Measurements from ENCODE around the gene MORF4L1. TPM values are rescaled to one million over a fixed set of nuclear protein-coding genes. Genes with fewer than 3 reads are reported as not detected.
"Not testable (repeated sequence)": the region's sequence is repeated elsewhere in the genome, so short reads cannot be mapped to it uniquely, and the experiment has no call there.

Gene MORF4L1
- polyA plus RNA-seq, 1 donor from 2014 or later = 1,505 TPM

DNA sequence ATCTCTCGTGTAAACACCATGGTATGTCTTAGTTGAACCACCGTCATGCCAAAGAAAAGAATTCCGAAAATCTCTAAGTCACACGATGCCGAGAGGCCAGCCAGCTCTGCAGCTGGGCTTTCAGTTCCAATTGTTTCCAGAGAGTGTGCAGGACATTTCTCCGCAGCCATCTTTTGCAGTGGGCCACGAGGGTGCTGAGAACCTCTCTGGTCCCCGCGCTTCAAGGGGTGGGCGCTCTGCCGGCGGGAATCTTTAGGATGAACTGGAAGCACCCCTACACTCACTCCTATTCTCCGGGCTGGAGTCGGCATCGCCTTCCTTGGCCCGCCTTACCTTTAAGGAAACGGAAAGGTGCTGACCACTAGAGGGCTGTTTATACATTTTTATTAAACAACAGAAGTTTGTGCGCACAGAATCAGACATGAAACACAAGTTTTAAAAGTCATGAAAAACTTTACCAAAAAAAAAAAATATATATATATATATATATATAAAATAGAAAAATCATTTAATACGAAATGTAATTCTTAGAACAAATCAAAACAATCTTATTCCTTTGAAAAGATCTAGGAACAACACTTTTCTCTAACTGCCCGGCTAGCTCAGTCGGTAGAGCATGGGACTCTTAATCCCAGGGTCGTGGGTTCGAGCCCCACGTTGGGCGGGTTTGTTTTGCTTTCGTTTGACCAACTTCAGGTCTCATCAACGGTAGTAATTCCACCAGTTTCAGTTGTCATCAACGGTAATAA, 12.5 kb upstream of the MORF4L1 start:
- no peaks in the 10 kb centered on the region for H3K79me2 ChIP-seq (replicated peaks; ENCODE audit: insufficient read depth, low read length)
- no peaks in the 10 kb centered on the region for H4K20me1 ChIP-seq (ENCODE audit: insufficient read depth)
- TF ChIP-seq RAD21 (conservative IDR thresholded peaks at IDR 0.05) (peak; percentile 30), TAF1 (IDR thresholded peaks at IDR 0.05; ENCODE audit: low read depth) (no peak), SMC3 (conservative IDR thresholded peaks at IDR 0.05; ENCODE audit: poor library complexity) (peak; percentile 25), EP300 (conservative IDR thresholded peaks at IDR 0.05; ENCODE audit: poor library complexity, severe bottlenecking) (no peak)
- TF ChIP-seq, protein P1, sequence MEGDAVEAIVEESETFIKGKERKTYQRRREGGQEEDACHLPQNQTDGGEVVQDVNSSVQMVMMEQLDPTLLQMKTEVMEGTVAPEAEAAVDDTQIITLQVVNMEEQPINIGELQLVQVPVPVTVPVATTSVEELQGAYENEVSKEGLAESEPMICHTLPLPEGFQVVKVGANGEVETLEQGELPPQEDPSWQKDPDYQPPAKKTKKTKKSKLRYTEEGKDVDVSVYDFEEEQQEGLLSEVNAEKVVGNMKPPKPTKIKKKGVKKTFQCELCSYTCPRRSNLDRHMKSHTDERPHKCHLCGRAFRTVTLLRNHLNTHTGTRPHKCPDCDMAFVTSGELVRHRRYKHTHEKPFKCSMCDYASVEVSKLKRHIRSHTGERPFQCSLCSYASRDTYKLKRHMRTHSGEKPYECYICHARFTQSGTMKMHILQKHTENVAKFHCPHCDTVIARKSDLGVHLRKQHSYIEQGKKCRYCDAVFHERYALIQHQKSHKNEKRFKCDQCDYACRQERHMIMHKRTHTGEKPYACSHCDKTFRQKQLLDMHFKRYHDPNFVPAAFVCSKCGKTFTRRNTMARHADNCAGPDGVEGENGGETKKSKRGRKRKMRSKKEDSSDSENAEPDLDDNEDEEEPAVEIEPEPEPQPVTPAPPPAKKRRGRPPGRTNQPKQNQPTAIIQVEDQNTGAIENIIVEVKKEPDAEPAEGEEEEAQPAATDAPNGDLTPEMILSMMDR (IDR thresholded peaks at IDR 0.05; ENCODE audit: poor library complexity, severe bottlenecking) = peak; percentile 57
- peak overlapping the region; percentile 62 for H3K4me3 ChIP-seq (ENCODE audit: low read length)
- H3K27ac ChIP-seq (ENCODE audit: low read length) = no peak overlapping the region
- H3K9me3 ChIP-seq (ENCODE audit: low read length) = no peaks in the 10 kb centered on the region
- no peaks in the 10 kb centered on the region for H3F3A ChIP-seq (ENCODE audit: insufficient read depth, low read length, poor library complexity, severe bottlenecking)
- H3K27me3 ChIP-seq (ENCODE audit: insufficient read depth, low read depth, low read length) = no peaks in the 10 kb centered on the region
- H3K36me3 ChIP-seq (ENCODE audit: insufficient read depth, low read length) = no peaks in the 10 kb centered on the region
- no peak overlapping the region for H3K4me2 ChIP-seq (ENCODE audit: low read length)
- H3K9ac ChIP-seq (ENCODE audit: low read length) = peak overlapping the region; percentile 39
- H3K9me2 ChIP-seq (ENCODE audit: insufficient read depth, low read length) = no peaks in the 10 kb centered on the region
- H2AFZ ChIP-seq (ENCODE audit: low read depth, low read length) = no peak overlapping the region

DNA sequence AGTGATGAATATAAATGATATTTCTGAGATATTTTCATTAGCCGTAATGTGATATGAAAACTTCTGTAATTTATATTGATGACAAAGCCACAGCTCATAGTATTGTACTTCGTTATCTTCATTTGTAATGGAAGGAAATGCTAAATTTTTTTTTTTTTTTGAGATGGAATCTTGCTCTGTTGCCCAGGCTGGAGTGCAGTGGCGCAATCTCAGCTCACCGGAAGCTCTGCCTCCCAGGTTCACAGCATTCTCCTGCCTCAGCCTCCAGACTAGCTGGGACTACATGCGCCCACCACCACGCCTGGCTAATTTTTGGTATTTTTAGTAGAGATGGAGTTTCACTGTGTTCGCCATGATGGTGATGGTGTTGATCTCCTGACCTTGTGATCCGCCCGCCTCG, 7.1 kb upstream of the MORF4L1 start:
- H3K36me3 ChIP-seq (ENCODE audit: insufficient read depth, low read length); H3K27me3 ChIP-seq (ENCODE audit: insufficient read depth, low read depth, low read length); H3K9me2 ChIP-seq (ENCODE audit: insufficient read depth, low read length); H3K4me2 ChIP-seq (ENCODE audit: low read length); H3K4me3 ChIP-seq (ENCODE audit: low read length); H2AFZ ChIP-seq (ENCODE audit: low read depth, low read length); H4K20me1 ChIP-seq (ENCODE audit: insufficient read depth); H3K27ac ChIP-seq (ENCODE audit: low read length); H3K9me3 ChIP-seq (ENCODE audit: low read length); H3K79me2 ChIP-seq (replicated peaks; ENCODE audit: insufficient read depth, low read length); H3F3A ChIP-seq (ENCODE audit: insufficient read depth, low read length, poor library complexity, severe bottlenecking); H3K9ac ChIP-seq (ENCODE audit: low read length): not testable (repeated sequence)

DNA sequence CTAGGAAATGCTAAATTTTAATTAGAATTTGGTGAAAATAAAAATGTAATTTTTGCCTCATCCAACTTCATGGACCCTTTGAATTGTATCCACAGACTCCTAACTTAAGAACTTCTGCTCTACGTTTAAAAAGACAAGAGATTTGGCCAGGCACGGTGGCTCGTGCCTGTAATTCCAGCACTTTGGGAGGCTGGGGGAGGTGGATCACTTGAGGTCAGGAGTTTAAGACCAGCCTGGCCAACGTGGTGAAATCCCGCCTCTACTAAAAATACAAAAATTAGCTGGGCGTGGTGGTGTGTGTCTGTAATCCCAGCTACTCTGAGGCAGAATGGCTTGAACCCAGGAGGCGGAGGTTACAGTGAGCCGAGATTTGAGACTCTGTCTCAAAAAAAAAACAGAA, 6.7 kb upstream of the MORF4L1 start:
- not testable (repeated sequence) for H3K9me3 ChIP-seq (ENCODE audit: low read length); H3K36me3 ChIP-seq (ENCODE audit: insufficient read depth, low read length); H3K79me2 ChIP-seq (replicated peaks; ENCODE audit: insufficient read depth, low read length); H3K4me3 ChIP-seq (ENCODE audit: low read length); H3K4me2 ChIP-seq (ENCODE audit: low read length); H3K27ac ChIP-seq (ENCODE audit: low read length); H3K9me2 ChIP-seq (ENCODE audit: insufficient read depth, low read length); H3F3A ChIP-seq (ENCODE audit: insufficient read depth, low read length, poor library complexity, severe bottlenecking); H3K27me3 ChIP-seq (ENCODE audit: insufficient read depth, low read depth, low read length); H3K9ac ChIP-seq (ENCODE audit: low read length); H4K20me1 ChIP-seq (ENCODE audit: insufficient read depth); H2AFZ ChIP-seq (ENCODE audit: low read depth, low read length)

DNA sequence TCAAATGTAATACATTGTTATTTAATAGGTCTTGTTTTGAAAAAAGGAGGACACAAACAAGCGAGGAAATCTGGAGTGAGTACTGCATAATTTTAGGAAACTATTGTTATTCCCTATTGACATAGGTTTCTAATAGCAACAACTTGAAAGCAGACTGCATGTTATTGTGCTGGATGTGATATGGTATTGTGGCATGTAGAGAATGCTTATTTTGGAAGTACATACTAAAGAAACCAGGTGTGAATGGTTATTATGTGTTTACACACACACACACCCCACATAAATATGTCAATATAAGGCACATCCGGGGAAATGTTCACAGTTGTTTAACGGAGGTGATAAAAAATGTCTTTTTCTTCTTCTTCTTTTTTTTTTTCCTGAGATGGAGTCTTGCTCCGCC, 5.9 kb upstream of the MORF4L1 start:
- no peak overlapping the region for H3K9ac ChIP-seq (ENCODE audit: low read length)
- H3K4me3 ChIP-seq (ENCODE audit: low read length) = no peak overlapping the region
- H3K4me2 ChIP-seq (ENCODE audit: low read length) = no peak overlapping the region
- no peaks in the 10 kb centered on the region for H3K9me2 ChIP-seq (ENCODE audit: insufficient read depth, low read length)
- no peak overlapping the region for H3K27ac ChIP-seq (ENCODE audit: low read length)
- H4K20me1 ChIP-seq (ENCODE audit: insufficient read depth) = no peaks in the 10 kb centered on the region
- no peaks in the 10 kb centered on the region for H3K79me2 ChIP-seq (replicated peaks; ENCODE audit: insufficient read depth, low read length)
- no peaks in the 10 kb centered on the region for H3F3A ChIP-seq (ENCODE audit: insufficient read depth, low read length, poor library complexity, severe bottlenecking)
- no peaks in the 10 kb centered on the region for H3K36me3 ChIP-seq (ENCODE audit: insufficient read depth, low read length)
- H3K9me3 ChIP-seq (ENCODE audit: low read length) = no peaks in the 10 kb centered on the region
- H3K27me3 ChIP-seq (ENCODE audit: insufficient read depth, low read depth, low read length) = no peaks in the 10 kb centered on the region
- H2AFZ ChIP-seq (ENCODE audit: low read depth, low read length) = no peak overlapping the region
- TF ChIP-seq SMC3 (conservative IDR thresholded peaks at IDR 0.05; ENCODE audit: poor library complexity) (no peak), RAD21 (conservative IDR thresholded peaks at IDR 0.05) (no peak), POLR2AphosphoS5 (IDR thresholded peaks at IDR 0.05) (no peak), TAF1 (IDR thresholded peaks at IDR 0.05; ENCODE audit: low read depth) (no peak), EZH2 (IDR thresholded peaks at IDR 0.05; ENCODE audit: borderline replicate concordance, insufficient read depth, low read length, poor library complexity, severe bottlenecking) (no peak), EP300 (conservative IDR thresholded peaks at IDR 0.05; ENCODE audit: poor library complexity, severe bottlenecking) (no peak), MXI1 (conservative IDR thresholded peaks at IDR 0.05; ENCODE audit: poor library complexity, severe bottlenecking) (no peak)
- TF ChIP-seq, protein P2, sequence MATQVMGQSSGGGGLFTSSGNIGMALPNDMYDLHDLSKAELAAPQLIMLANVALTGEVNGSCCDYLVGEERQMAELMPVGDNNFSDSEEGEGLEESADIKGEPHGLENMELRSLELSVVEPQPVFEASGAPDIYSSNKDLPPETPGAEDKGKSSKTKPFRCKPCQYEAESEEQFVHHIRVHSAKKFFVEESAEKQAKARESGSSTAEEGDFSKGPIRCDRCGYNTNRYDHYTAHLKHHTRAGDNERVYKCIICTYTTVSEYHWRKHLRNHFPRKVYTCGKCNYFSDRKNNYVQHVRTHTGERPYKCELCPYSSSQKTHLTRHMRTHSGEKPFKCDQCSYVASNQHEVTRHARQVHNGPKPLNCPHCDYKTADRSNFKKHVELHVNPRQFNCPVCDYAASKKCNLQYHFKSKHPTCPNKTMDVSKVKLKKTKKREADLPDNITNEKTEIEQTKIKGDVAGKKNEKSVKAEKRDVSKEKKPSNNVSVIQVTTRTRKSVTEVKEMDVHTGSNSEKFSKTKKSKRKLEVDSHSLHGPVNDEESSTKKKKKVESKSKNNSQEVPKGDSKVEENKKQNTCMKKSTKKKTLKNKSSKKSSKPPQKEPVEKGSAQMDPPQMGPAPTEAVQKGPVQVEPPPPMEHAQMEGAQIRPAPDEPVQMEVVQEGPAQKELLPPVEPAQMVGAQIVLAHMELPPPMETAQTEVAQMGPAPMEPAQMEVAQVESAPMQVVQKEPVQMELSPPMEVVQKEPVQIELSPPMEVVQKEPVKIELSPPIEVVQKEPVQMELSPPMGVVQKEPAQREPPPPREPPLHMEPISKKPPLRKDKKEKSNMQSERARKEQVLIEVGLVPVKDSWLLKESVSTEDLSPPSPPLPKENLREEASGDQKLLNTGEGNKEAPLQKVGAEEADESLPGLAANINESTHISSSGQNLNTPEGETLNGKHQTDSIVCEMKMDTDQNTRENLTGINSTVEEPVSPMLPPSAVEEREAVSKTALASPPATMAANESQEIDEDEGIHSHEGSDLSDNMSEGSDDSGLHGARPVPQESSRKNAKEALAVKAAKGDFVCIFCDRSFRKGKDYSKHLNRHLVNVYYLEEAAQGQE (IDR thresholded peaks at IDR 0.05; ENCODE audit: borderline replicate concordance) = no peak
- TF ChIP-seq, protein P1 (IDR thresholded peaks at IDR 0.05; ENCODE audit: poor library complexity, severe bottlenecking) = no peak
